IPS-15b (cell line): ENCODE data around the gene BNIP2.
A peak's percentile ranks its signal among the peaks of the same experiment; 100 is the strongest.

Source experiments
- H3K27me3 ChIP-seq: one replicate; pipeline ENCODE4 v1.6.1; 2013; ENCODE audit warnings: low read length; ENCODE audit not compliant: control insufficient read depth, insufficient read depth
- H3K36me3 ChIP-seq: one replicate; pipeline ENCODE4 v1.6.1; 2013; ENCODE audit warnings: low read length; ENCODE audit not compliant: control insufficient read depth, insufficient read depth
- H3K4me1 ChIP-seq: one replicate; pipeline ENCODE4 v1.6.1; 2013; ENCODE audit warnings: mild to moderate bottlenecking, low read length; ENCODE audit not compliant: control insufficient read depth, insufficient read depth
- H3K4me3 ChIP-seq: one replicate; pipeline ENCODE4 v1.5.1; 2013; ENCODE audit warnings: low read depth, low read length
- H3K9ac ChIP-seq: one replicate; pipeline ENCODE4 v1.6.1; 2013; ENCODE audit warnings: low read depth, mild to moderate bottlenecking, low read length
- H3K9me3 ChIP-seq: one replicate; pipeline ENCODE4 v1.6.1; 2013; ENCODE audit warnings: mild to moderate bottlenecking, low read length; ENCODE audit not compliant: control insufficient read depth, insufficient read depth

The BNIP2 gene

GRCh38 chr15:59686389-59686788, 2.7 kb downstream of the BNIP2 start:
- Histone ChIP-seq H3K27me3 (peaks cover 11% of the 10 kb centered on the region), H3K4me3 (no peak overlapping the region), H3K9me3 (no peaks in the 10 kb centered on the region), H3K36me3 (no peaks in the 10 kb centered on the region), H3K9ac (no peak overlapping the region), H3K4me1 (peaks cover 8% of the 10 kb centered on the region)

- no peak overlapping the region for H3K4me3 ChIP-seq
- H3K9me3 ChIP-seq = no peaks in the 10 kb centered on the region
- H3K36me3 ChIP-seq = no peaks in the 10 kb centered on the region
- no peak overlapping the region for H3K9ac ChIP-seq
- peaks cover 8% of the 10 kb centered on the region for H3K4me1 ChIP-seq
- peaks cover 7% of the 10 kb centered on the region for H3K27me3 ChIP-seq
Measured at GRCh38 chr15:59685737-59686297, 3.3 kb downstream of the BNIP2 start.

DNA sequence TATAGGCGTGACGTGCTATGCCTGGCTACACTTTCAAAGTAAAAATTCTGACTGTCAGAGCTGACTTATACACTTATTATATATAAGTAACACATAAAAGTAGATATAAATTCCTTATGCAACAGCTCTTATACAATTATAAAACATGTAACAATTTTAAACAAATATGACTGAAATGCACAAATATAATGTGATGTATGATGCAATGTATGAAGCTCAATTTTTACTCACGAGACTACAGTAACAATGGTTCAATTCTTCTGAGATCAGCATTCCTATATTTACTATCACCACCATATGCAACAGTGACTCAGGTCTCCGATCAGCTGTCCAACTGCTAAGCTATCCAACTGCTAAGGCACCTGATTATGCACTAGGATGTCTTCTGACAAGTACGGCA, 8.2 kb downstream of the BNIP2 start:
- H3K36me3 ChIP-seq = peaks cover 9% of the 10 kb centered on the region

GRCh38 chr15:59680346-59680745, 8.8 kb downstream of the BNIP2 start:
- H3K9ac ChIP-seq = no peak overlapping the region
- no peak overlapping the region for H3K4me3 ChIP-seq
- H3K27me3 ChIP-seq = no peaks in the 10 kb centered on the region
- no peaks in the 10 kb centered on the region for H3K9me3 ChIP-seq
- H3K4me1 ChIP-seq = no peaks in the 10 kb centered on the region
- H3K36me3 ChIP-seq = peaks cover 9% of the 10 kb centered on the region

More for the DNA sequence above, 8.2 kb downstream of the BNIP2 start:
- Histone ChIP-seq H3K9me3 (no peaks in the 10 kb centered on the region), H3K27me3 (no peaks in the 10 kb centered on the region), H3K9ac (no peak overlapping the region), H3K4me1 (no peaks in the 10 kb centered on the region), H3K4me3 (no peak overlapping the region)

- H3K27me3 ChIP-seq = no peaks in the 10 kb centered on the region
- no peak overlapping the region for H3K4me3 ChIP-seq
- peaks cover 15% of the 10 kb centered on the region for H3K36me3 ChIP-seq
- no peaks in the 10 kb centered on the region for H3K4me1 ChIP-seq
- H3K9ac ChIP-seq = no peak overlapping the region
- no peaks in the 10 kb centered on the region for H3K9me3 ChIP-seq
Measured at GRCh38 chr15:59678620-59679019, 10.5 kb downstream of the BNIP2 start.

DNA sequence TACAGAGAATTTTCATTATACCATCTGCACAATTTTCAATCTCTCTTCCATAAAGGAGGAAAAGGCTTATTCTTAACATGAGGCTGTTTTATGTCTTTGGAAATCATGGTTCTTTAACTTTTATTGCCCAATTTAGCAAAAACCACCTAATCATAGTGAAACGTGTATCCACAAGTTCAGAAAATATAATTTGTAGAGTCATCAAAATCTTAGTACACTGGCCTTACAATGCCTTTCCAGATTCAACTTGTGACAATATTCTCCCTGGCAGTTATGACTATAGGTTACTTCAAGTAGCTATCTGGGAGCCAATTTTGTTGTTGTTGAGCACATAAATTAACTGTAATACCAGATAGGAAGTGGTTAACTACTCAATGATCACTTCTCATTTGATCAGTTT, 10.9 kb downstream of the BNIP2 start:
- Histone ChIP-seq H3K27me3 (no peaks in the 10 kb centered on the region), H3K4me1 (no peaks in the 10 kb centered on the region), H3K36me3 (peaks cover 15% of the 10 kb centered on the region), H3K9ac (no peak overlapping the region), H3K4me3 (no peak overlapping the region), H3K9me3 (no peaks in the 10 kb centered on the region)

DNA sequence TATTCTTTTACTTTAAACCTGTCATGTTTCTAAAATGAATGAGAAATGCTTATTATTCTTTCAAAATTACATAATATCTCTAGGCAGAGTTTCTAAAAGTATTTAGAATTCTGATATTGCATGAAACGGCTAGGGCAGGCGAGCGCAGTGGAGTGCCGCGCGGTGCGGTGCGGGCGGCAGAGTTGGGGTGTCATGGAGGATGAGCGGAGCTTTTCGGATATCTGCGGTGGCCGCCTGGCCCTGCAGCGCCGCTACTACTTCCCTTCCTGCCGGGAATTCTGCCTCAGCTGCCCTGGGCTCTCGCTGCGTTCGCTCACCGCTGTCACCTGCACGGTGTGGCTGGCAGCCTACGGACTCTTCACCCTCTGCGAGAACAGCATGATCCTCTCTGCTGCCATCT, 12.6 kb downstream of the BNIP2 start:
- H3K27me3 ChIP-seq = no peaks in the 10 kb centered on the region
- H3K36me3 ChIP-seq = peaks cover 18% of the 10 kb centered on the region
- H3K4me1 ChIP-seq = no peaks in the 10 kb centered on the region
- H3K9ac ChIP-seq = no peak overlapping the region
- no peaks in the 10 kb centered on the region for H3K9me3 ChIP-seq
- H3K4me3 ChIP-seq = no peak overlapping the region

- Histone ChIP-seq H3K4me1 (no peaks in the 10 kb centered on the region), H3K9me3 (no peaks in the 10 kb centered on the region), H3K36me3 (peaks cover 20% of the 10 kb centered on the region), H3K4me3 (no peak overlapping the region), H3K9ac (no peak overlapping the region), H3K27me3 (no peaks in the 10 kb centered on the region)
Measured at GRCh38 chr15:59674361-59674877, 14.7 kb downstream of the BNIP2 start.

GRCh38 chr15:59668556-59668955, 20.6 kb downstream of the BNIP2 start:
- H3K36me3 ChIP-seq = peaks cover 6% of the 10 kb centered on the region
- H3K9ac ChIP-seq = no peak overlapping the region
- no peaks in the 10 kb centered on the region for H3K27me3 ChIP-seq
- H3K9me3 ChIP-seq = no peaks in the 10 kb centered on the region
- no peak overlapping the region for H3K4me3 ChIP-seq
- no peaks in the 10 kb centered on the region for H3K4me1 ChIP-seq

DNA sequence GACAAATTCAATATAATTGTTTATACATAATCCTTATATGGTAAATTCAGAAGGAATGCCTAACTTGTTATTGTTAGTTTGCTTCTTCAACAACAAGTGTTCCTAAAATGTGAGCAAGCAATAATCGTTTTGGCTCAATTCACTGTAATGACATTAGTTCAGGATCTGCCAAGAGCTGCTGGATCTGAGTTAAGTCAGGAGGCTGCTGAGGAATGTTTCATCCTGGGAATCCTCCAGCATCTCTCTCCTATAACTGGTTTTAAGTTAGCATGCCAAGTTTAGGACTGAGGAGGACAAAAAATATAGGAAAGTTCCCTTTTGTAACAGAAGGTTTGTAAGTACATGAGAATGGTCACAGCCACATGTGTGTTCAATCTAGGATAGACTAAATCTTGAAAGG, 26.9 kb downstream of the BNIP2 start:
- no peak overlapping the region for H3K9ac ChIP-seq
- no peaks in the 10 kb centered on the region for H3K9me3 ChIP-seq
- H3K36me3 ChIP-seq = no peaks in the 10 kb centered on the region
- no peaks in the 10 kb centered on the region for H3K27me3 ChIP-seq
- no peaks in the 10 kb centered on the region for H3K4me1 ChIP-seq
- H3K4me3 ChIP-seq = no peak overlapping the region

- H3K27me3 ChIP-seq = no peaks in the 10 kb centered on the region
- no peak overlapping the region for H3K9ac ChIP-seq
- no peaks in the 10 kb centered on the region for H3K36me3 ChIP-seq
- H3K4me3 ChIP-seq = no peak overlapping the region
- no peaks in the 10 kb centered on the region for H3K9me3 ChIP-seq
- H3K4me1 ChIP-seq = peaks cover 3% of the 10 kb centered on the region
Measured at GRCh38 chr15:59659366-59659765, 29.8 kb downstream of the BNIP2 start.

DNA sequence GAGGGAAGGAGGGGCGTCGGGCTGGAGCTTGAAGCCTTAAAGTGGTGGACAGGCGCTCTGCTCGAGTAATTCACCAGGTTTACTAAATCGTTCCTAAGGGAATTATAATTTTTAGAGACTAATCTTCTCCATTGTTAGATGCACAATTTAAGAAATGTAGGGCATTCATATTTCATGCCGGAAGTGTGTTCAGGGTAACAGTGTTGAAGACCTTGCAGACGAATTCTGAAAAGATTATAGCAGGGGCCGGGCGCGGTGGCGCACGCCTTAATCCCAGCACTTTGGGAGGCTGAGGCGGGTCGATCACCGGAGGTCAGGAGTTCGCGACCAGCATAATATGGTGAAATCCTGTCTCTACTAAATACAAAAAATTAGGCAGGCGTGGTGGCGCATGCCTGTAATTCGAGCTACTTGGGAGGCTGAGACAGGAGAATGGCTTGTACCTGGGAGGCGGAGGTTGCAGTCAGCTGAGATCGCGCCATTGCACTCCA, 31.4 kb downstream of the BNIP2 start:
- Histone ChIP-seq H3K27me3 (no peaks in the 10 kb centered on the region), H3K4me1 (peaks cover 3% of the 10 kb centered on the region), H3K36me3 (peaks cover 2% of the 10 kb centered on the region), H3K9ac (no peak overlapping the region), H3K4me3 (peak overlapping the region; percentile 79), H3K9me3 (no peaks in the 10 kb centered on the region)
